ENCODE data around the gene PPP2R2B.

GRCh38 chr5:146772881-146773466 lies 105.6 kb downstream of the PPP2R2B start:
- no peak for TF ChIP-seq POLR2A (IDR thresholded peaks at IDR 0.05; ENCODE audit: low read length)
- no peak for TF ChIP-seq GATA1 (IDR thresholded peaks at IDR 0.05; ENCODE audit: low read depth, low read length)

Data from erythroblast (primary cell).